HepG2 (cell line): ENCODE measurements around the gene LSM3. TPM values are rescaled to one million over a fixed set of nuclear protein-coding genes. Genes with fewer than 3 reads are reported as not detected.

Experiments used
- ATAC-seq: fragments of 200-7000 bp; cut with Tn5 transposase; 3 replicates; pipeline ENCODE4 v1.9.1; 2020; ENCODE audit warnings: mild to moderate bottlenecking, moderate library complexity
- BruUV-seq: library from RNA; stranded (reverse); fragments of 400-500 nt; replicated peaks from 2 replicates; lab custom pipeline; 2021; lab: Mats Ljungman, UMichigan
- CTCF ChIA-PET: fragments of 300-600 bp; formaldehyde crosslinking; extraction: SDS; loops from one replicate; lab custom pipeline; 2021; ENCODE audit warnings: low total read pairs, inconsistent platforms, low intra/inter-chr PET ratio; lab: Yijun Ruan, JAX
- POLR2A ChIA-PET: fragments of 350-600 bp; sonication (Branson Sonifier 250); formaldehyde crosslinking; loops from one replicate; lab custom pipeline; 2020; ENCODE audit warnings: antibody characterized with exemption, inconsistent platforms; lab: Yijun Ruan, JAX
- DNase-seq: peaks from one replicate; pipeline ENCODE4 v3.0.0-alpha.2; 2015; ENCODE audit warnings: low spot score
- FAIRE-seq: peaks from 3 replicates; lab custom pipeline; 2011; peaks lifted over from hg19 to GRCh38; lab: Jason Lieb, UNC
- H2AFZ ChIP-seq: one replicate; pipeline ENCODE4 v1.6.1; 2011; ENCODE audit warnings: low read length, inconsistent platforms
- H3K27ac ChIP-seq: fragments of 300-600 bp; 3 replicates; pipeline ENCODE4 v1.8.0; 2011; ENCODE audit warnings: mixed run types, mild to moderate bottlenecking, mixed read lengths, low read length, inconsistent platforms; ENCODE audit not compliant: insufficient read depth; ENCODE audit errors: extremely low read length
- H3K27me3 ChIP-seq, 2 experiments: fragments of 200-600 bp in 1 of 2; 2 replicates in 1 of 2; 3 replicates in 1 of 2; pipeline versions ENCODE4 v1.6.0 to v1.8.0; 2011; ENCODE audit warnings: low read length in 2 of 2, mild to moderate bottlenecking in 2 of 2, moderate library complexity in 2 of 2, inconsistent platforms in 1 of 2; ENCODE audit not compliant: insufficient read depth in 2 of 2, control insufficient read depth in 1 of 2
- H3K36me3 ChIP-seq, 2 experiments: fragments of 200-600 bp in 1 of 2; replicated peaks in 1 of 2; 2 replicates in 1 of 2; 3 replicates in 1 of 2; pipeline versions ENCODE4 v1.5.1 to v1.8.0; 2011; ENCODE audit warnings: low read length in 2 of 2, inconsistent platforms in 1 of 2; ENCODE audit not compliant: insufficient read depth in 2 of 2, control insufficient read depth in 1 of 2
- H3K4me1 ChIP-seq: 2 replicates; pipeline ENCODE4 v1.5.1; 2012; ENCODE audit warnings: low read length, inconsistent platforms; ENCODE audit not compliant: insufficient read depth
- H3K4me2 ChIP-seq: 2 replicates; pipeline ENCODE4 v1.6.0; 2011; ENCODE audit warnings: low read depth, low read length, inconsistent platforms
- H3K4me3 ChIP-seq, 3 experiments: fragments of 200-600 bp in 1 of 3; sonication (generic), shearing (Covaris generic) in 1 of 3; replicated peaks in 1 of 3; 2 replicates each; pipeline ENCODE4 v1.5.1; 2011 to 2016; ENCODE audit warnings: low read length in 3 of 3, inconsistent platforms in 2 of 3, low read depth in 2 of 3, mild to moderate bottlenecking in 2 of 3, control low read depth in 1 of 3, mixed read lengths in 1 of 3; ENCODE audit not compliant: insufficient read depth in 1 of 3
- H3K79me2 ChIP-seq: one replicate; pipeline ENCODE4 v1.6.1; 2011; ENCODE audit warnings: low read length, inconsistent platforms; ENCODE audit not compliant: insufficient read depth
- H3K9ac ChIP-seq: 2 replicates; pipeline ENCODE4 v1.6.0; 2011; ENCODE audit warnings: mild to moderate bottlenecking, low read depth, low read length, inconsistent platforms; ENCODE audit not compliant: insufficient read depth
- H3K9me3 ChIP-seq: 2 replicates; pipeline ENCODE4 v1.5.1; 2012; ENCODE audit warnings: mild to moderate bottlenecking, low read length
- H4K20me1 ChIP-seq: 2 replicates; pipeline ENCODE4 v1.6.0; 2011; ENCODE audit warnings: inconsistent platforms, mild to moderate bottlenecking, low read length, moderate library complexity; ENCODE audit not compliant: insufficient read depth
- AGO2 ChIP-seq: fragments of 200-400 bp; formaldehyde crosslinking; optimal IDR thresholded peaks from 2 replicates; pipeline ENCODE3; 2017; ENCODE audit warnings: mild to moderate bottlenecking, low read depth, low read length, moderate library complexity
- GATA4 ChIP-seq: sonication (generic); IDR thresholded peaks from 2 replicates; pipeline ENCODE4 v1.6.1; 2016; ENCODE audit warnings: antibody characterized with exemption, low read depth, borderline replicate concordance
- TGIF2 ChIP-seq: IDR thresholded peaks from 2 replicates; pipeline ENCODE4 v1.6.1; 2016; ENCODE audit warnings: control low read depth, missing compliant biosample characterization
- ZBTB20 ChIP-seq: sonication (generic); formaldehyde crosslinking; IDR thresholded peaks from 2 replicates; pipeline ENCODE4 v1.8.1; 2023; ENCODE audit warnings: missing genetic modification reagents, low read depth, mild to moderate bottlenecking, borderline replicate concordance
- WGBS: methylation state at CpG from one replicate; pipeline ENCODE4 v1.1.6; 2017; ENCODE audit warnings: low lambda C conversion rate; 5-methylcytosine and 5-hydroxymethylcytosine counted together
- in situ Hi-C: cut with HindIII; loops from 2 replicates; pipeline ENCODE4 v1.10.0; 2017; ENCODE audit warnings: low pct_unique_long_range_greater_than_20kb; ENCODE audit not compliant: extremely low pct_ligation_motif_present
- intact Hi-C: fragments of 100-400 bp; cut with micrococcal nuclease; formaldehyde crosslinking; loops from one replicate; pipeline ENCODE4 v1.10.0; 2022; ENCODE audit not compliant: unreplicated experiment
- polyA plus RNA-seq, 8 experiments: library from polyadenylated mRNA; depleted of rRNA in 3 of 8; stranded (reverse) in 7 of 8; unstranded in 1 of 8; fragments of >200 nt; fragmentation: Illumina TruSeq in 4 of 8; extraction: Trizol in 4 of 8; gene quantifications; 2 replicates each; pipeline versions ENCODE4 v1.2.1 to v1.2.3, GENCODE V29; 2011 to 2016; ENCODE audit warnings: low read depth in 4 of 8, missing spikeins in 1 of 8, mixed read lengths in 1 of 8; ENCODE audit not compliant: insufficient read depth in 1 of 8
- total RNA-seq, 5 experiments: library from RNA; depleted of rRNA; stranded (reverse); fragments of >200 nt; fragmentation: Illumina TruSeq; extraction: Trizol; gene quantifications; 2 replicates each; pipeline ENCODE4 v1.2.3, GENCODE V29; 2016; ENCODE audit warnings: low read depth in 1 of 5

The LSM3 gene
- total and polyA plus RNA-seq, 2 of the 13 experiments (the other 11 are each of a cell fraction or from before 2014, with no cell fraction given): 5.1 to 19.4 TPM

DNA sequence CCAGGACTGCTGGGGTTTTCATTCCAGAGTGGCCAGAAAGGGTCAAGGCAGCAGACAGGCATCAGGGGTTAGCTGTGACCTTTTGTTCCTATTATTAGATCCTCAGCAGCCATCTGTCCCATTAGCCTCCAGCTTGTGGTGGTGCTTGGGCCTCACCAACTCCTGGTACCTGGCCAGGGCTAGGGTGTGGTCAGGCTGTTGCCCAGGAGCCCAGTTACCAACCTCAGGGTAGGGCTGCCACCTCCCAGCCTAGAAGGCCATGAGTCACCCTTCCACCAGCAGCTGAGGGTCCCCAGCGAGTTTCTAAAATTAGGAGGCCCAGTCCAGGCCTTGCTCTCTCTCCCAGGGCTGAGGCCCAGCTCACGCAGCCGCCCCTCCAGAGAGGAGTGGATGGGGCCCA, 41.6 kb upstream of the LSM3 start (continued):
- no peak for TF ChIP-seq ZBTB20 (CRISPR knock-in tag)
- TF ChIP-seq, all 625 proteins: peak for 0

DNA sequence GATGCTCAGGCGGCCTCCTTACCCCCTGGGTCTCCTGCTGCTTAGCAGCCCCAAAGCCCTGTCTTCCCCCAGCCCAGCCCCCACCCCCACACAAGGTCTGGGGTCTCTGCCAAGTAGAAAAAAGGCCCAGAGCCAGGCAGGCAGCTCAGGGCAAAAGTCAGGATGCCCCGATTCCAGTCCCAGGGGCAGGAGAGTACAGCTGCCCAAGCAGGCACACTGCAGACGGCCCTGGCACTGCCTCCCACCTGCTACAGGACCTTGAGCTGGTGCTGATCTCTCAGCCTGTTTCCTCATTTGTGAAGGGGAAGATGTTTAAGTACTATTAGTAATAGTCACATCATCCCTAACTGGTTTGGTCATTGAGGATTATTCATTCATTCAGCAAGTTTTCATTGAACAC, 41.2 kb upstream of the LSM3 start:
- 100% methylated on average over 2 of the region's 3 CpGs for WGBS
- BruUV-seq: no TSS peak
- ATAC-seq (no peak), DNase-seq (no peak), FAIRE-seq (no peak)
- ChIA-PET POLR2A (interaction anchor here (1.3 kb wide), 1 partner anchor 12 kb away, joined by 7 read pairs; no protein-coding TSS in a partner anchor), CTCF (no interaction called here)
- Histone ChIP-seq H3K27me3 (no peaks in the 10 kb centered on the region), H3K27ac (no peak overlapping the region), H3K9ac (no peak overlapping the region), H3K4me3 (no peak overlapping the region), H3K9me3 (no peaks in the 10 kb centered on the region), H3K36me3 (peaks cover 29 to 69% of the 10 kb centered on the region in 2 experiments), H3K4me2 (no peak overlapping the region), H3K4me1 (peaks cover 12% of the 10 kb centered on the region), H2AFZ (no peak overlapping the region), H4K20me1 (no peaks in the 10 kb centered on the region), H3K79me2 (no peaks in the 10 kb centered on the region)
- in situ Hi-C loops: no loop called here
- TF ChIP-seq AGO2 (peak; percentile 49), GATA4 (no peak)
- intact Hi-C loops: no loop called here

GRCh38 chr3:14138109-14138877, 40.3 kb upstream of the LSM3 start:
- Histone ChIP-seq H4K20me1 (no peaks in the 10 kb centered on the region), H3K4me1 (peaks cover 4% of the 10 kb centered on the region), H3K27me3 (no peaks in the 10 kb centered on the region), H3K4me3 (no peak overlapping the region), H3K79me2 (no peaks in the 10 kb centered on the region), H3K9ac (no peak overlapping the region), H3K27ac (no peak overlapping the region), H3K9me3 (no peaks in the 10 kb centered on the region), H3K4me2 (no peak overlapping the region), H3K36me3 (peaks cover 27 to 60% of the 10 kb centered on the region in 2 experiments), H2AFZ (no peak overlapping the region)
- 96% methylated on average over 16 of the region's 16 CpGs for WGBS
- BruUV-seq: no TSS peak
- intact Hi-C loops (no loop called here), in situ Hi-C loops (no loop called here)
- no peak for FAIRE-seq
- DNase-seq: no peak
- ChIA-PET POLR2A (interaction anchor here (1.0 to 1.3 kb wide), 2 partner anchors 13 kb away, joined by 3 to 7 read pairs; no protein-coding TSS in a partner anchor), CTCF (no interaction called here)
- no peak for ATAC-seq
- no peak for TF ChIP-seq TGIF2
- peak; percentile 31 for TF ChIP-seq AGO2
